HG03469 (cell line): Measurements from ENCODE around the gene SLFN12L.
A peak's percentile ranks its signal among the peaks of the same experiment; 100 is the strongest.
"Not testable (repeated sequence)": the region's sequence is repeated elsewhere in the genome, so short reads cannot be mapped to it uniquely, and the experiment has no call there.

Experiments
- ATAC-seq: cut with Tn5 transposase; IDR thresholded peaks from one replicate; pipeline ENCODE4 v1.9.1; 2021; ENCODE audit warnings: mild to moderate bottlenecking, moderate library complexity, moderate number of reproducible peaks; ENCODE audit not compliant: unreplicated experiment

SLFN12L gene

DNA sequence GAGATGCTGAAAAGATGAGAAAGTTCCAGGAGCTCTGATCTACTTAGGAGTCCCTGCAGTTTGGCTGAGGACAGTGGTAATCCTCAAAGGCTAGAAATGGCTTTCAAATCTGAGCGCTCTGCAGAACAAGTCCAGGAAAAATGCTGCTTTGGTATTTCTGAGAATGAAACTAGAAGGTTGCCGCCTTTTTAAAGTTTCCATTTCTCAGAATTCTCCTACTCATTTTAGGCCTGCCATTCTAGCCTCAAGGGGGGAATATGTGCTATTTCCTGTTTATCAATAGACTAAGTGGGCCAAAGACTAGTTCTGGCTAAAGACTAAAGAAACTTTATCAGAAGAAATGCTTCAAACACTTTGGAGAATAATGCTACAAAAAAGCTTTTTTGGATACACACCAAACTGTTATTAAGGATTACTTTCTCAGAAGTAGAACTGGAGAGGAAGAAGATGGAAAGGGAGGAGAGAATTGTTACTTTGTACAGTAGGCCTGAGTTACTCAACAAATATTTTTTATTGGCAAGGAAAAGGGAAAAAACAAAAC, at the start of gene SLFN12L:
TSS of gene SLFN12L (minus strand) at position 78 of the 541 bp plus-strand sequence. CDS start 15,314 bp downstream, outside the sequence.
- ATAC-seq = no peak

- ATAC-seq = no peak
Measured at GRCh38 chr17:35586569-35587073, 49.1 kb upstream of the SLFN12L start.

DNA sequence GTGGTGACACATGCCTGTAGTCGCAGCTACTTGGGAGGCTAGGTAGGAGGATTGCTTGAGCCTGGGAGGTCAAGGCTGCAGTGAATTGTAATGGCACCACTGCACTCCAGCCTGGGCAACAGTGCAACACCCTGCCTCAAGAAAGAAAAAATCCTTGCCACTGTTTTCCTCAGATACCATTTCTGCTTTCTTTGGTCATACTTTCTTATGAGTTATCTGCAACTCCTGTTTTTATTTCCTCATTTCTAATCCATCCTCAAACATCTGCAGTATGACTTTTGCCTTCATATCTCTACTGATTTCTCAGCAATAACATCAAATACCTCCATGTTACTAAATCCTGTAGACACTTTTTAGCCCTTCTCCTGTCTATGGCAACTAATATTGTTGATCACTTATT, 46.6 kb upstream of the SLFN12L start:
- ATAC-seq = no peak

DNA sequence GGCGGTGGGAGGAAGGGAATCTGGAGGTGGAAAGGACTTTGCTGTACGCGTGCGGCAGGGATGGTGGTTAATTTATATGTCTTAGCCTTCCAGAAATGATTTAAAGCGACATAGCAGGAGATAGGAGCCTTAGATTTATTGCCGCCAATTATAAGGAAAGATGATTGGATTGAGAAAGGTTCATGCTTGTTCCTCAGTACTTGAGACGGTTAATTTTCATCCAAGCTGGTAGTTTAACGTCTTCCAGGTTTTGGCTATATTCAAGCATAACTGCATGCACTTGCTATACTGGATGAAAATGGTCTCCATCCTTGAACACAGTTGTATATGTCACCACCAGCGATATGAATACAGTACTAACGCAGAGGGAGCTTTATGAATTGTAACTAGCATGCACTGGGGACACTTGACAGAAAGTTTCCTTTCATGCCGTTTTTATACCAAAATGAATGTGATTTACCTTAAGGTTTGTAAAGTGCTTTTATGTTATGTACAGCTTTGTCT, 41.5 kb upstream of the SLFN12L start:
- ATAC-seq = peak; percentile 9

GRCh38 chr17:35578197-35578928, 40.9 kb upstream of the SLFN12L start, which contains the start of gene PEX12:
PEX12 (minus strand) TSS chr17:35578571; CDS start chr17:35578021, 550 bp downstream.
- peak; percentile 54 for ATAC-seq

GRCh38 chr17:35577830-35578196, 40.3 kb upstream of the SLFN12L start:
- ATAC-seq = no peak

GRCh38 chr17:35575759-35576158, 38.3 kb upstream of the SLFN12L start:
- no peak for ATAC-seq

- no peak for ATAC-seq
Measured at GRCh38 chr17:35569405-35569804, 31.9 kb upstream of the SLFN12L start.

GRCh38 chr17:35568561-35568960, 31.1 kb upstream of the SLFN12L start:
- no peak for ATAC-seq

- no peak for ATAC-seq
Measured at GRCh38 chr17:35566968-35567367, 29.5 kb upstream of the SLFN12L start.

DNA sequence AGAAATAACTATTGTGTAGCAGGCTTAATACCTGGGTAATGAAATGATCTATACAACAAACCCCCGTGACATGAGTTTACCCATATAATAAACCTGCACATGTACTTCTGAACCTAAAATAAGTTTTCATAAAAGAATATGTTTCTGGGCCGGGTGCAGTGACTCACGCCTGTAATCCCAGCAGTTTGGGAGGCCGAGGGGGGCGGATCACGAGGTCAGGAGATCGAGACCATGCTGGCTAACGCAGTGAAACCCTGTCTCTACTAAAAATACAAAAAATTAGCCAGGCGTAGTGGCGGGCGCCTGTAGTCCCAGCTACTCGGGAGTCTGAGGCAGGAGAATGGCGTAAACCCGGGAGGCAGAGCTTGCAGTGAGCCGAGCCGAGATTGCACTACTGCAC, 25.7 kb upstream of the SLFN12L start:
- ATAC-seq = not testable (repeated sequence)

DNA sequence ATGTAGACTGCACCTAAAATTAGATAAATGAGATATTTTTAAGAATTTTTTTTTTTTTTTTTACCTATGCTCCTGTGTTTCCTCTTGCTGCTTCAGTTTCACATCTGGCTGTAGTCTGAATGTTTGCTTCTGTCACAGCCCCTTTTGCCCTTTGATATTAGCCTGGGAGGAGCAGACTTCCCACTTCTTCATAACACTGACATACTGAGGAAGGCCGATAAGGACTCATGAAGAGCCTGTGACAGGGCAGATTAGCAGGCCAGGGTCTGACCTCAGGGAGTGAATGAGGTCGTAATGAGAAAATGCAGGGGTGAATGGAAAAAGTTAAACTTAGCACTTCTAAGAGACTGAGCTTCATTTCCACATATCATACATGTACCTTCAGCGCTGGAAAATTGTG, 23.2 kb upstream of the SLFN12L start, which contains the start of gene SLFN14:
TSS of gene SLFN14 (minus strand) at position 117 of the 400 bp plus-strand sequence. CDS start 2,757 bp downstream, outside the sequence.
- ATAC-seq = no peak

GRCh38 chr17:35559495-35560210, 22.2 kb upstream of the SLFN12L start:
- ATAC-seq = no peak

DNA sequence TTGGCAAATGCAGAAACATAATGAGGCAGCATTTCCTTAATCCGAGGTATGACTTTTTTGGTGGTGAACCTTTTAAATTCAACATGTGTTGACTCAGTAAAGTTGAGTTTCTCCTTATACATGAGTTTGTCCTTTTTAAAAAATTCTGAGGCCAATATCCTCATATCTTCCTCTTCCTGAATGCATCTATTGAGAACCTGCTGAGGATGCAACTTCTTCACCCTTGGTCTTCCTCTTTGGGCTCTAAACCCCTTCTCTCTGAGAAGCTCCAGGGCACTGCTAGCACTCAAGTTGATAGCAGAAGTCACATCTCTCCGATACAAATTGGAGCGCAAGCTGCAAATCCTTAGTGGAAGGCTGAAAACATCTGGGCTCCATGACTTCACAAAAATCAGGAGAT, 19.9 kb upstream of the SLFN12L start:
- ATAC-seq = no peak

DNA sequence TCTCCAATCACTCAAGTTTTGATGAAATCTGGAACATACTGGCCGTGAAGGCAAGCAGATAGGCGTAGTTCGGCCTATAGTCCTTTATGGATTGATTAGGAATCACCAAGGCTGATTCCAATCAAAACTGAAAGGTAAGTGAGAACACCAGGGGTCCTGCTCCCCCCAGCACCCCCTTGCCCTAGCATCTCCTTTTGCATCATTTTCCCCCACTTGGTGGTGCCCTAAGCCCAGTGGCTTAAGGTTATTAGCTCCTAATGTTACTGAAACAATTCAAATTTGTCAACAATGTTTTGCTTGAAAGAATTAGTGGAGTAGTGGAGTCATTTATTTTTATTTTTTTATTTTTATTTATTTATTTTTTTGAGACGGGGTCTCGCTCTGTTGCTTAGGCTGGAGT, 18.2 kb upstream of the SLFN12L start:
- ATAC-seq = no peak

DNA sequence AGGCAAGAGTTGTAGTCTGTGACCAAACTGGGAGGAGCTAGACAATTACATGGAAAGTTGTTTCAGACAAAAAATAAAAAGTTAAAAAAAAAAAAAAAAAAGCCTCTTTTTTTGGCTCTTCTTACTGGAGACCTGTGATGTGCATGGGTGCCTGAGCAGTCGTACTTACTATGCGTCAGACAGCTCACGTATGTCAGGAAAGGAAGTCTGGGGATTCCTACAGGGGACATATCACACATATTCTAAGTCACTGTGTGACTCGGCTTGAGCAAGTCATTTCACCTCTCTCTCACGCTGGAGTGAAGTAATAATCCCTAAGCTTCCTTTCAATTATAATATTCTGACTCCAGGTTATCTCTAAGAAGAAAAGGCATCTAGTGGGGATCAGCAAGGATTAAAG, 17.2 kb upstream of the SLFN12L start:
- no peak for ATAC-seq

DNA sequence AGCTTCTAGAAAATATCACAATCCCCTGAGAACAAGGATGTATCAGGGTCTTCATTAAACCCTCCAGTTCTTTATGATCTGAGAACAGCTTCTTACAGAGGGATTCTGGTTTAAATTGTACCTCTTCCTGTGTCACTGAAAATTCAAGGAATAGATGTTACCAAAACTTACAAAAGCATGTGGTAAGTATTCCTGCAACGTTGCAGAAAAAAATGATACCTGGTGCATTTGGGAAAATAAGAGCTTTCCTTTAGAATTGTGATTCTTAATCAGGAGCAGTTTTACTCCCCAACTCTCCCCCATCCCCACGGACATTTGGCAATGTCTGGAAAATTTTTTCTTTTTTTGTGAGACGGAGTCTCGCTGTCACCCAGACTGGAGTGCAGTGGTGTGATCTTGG, 15.8 kb upstream of the SLFN12L start:
- no peak for ATAC-seq

DNA sequence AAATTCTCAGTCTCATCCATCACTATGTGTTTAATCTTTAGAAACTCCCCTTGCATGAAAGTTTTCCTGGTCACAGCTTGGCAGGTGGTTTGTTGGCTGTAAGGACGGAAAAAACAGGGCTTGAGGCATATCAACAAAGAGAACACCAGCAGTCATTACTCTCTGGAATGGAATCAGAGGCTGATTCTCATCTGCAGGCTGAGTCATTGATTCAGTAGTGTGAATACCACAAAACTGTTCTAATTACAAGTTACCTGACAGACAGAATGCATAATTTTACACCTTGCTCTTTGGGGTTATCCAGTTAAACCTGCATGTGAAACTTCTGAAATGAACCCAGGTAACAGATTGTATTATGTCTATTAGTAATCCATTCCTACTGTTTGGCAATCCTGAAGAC, 11.5 kb upstream of the SLFN12L start:
- ATAC-seq = no peak

GRCh38 chr17:35548208-35548810, 10.8 kb upstream of the SLFN12L start:
- no peak for ATAC-seq

DNA sequence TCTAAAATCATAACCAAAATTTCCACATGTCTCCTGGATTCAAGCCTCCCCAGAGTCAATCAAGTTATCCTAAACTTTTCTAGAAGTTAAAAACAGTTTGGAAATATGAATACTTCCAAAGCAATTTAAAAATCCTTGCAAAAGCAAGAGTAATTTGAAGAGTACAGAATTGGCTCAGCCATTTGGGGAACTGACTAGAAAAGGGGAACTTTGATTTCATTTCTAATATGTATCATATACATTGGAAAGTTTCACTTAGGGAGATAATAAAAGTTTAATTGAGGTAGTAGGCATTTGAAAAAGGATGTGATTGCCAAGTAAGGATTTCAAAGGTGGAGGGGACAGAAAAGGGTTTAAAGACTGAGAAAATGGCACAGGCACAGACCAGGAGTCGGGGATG, 9.0 kb upstream of the SLFN12L start:
- ATAC-seq = no peak

GRCh38 chr17:35545150-35545549, 7.7 kb upstream of the SLFN12L start:
- no peak for ATAC-seq
